ENCODE data around the gene SH2D5. TPM values are rescaled to one million over a fixed set of nuclear protein-coding genes. Genes with fewer than 3 reads are reported as not detected.

SH2D5 gene
- polyA plus RNA-seq, 2 of the 4 experiments (the other 2 are of a cell fraction): 3.2 to 7.2 TPM

DNA sequence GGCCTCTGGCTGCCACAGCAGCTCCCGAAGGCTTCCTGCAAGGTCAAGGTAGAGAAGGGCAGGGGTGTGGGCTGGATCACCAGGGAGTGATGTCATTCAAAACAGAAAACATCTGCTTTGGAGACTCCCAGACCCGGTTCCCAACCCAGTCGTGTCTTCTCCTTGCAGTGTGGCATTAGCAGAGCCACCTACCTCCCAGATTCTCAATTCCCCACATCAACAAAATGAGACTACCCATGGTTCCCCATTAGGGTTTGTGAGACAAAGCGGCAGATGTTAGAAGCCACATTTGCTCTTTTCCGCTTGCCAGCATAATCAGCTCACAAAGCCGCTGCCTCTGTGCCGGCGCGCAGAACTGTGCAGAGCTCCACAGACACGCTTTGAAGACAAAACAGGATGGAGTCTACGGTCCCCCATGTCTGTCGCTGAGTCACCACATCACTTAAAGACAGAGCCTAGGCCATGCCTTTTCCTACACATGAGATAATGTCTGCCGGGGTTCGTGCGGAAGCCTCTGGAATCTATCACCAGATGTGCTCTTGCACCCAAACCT is 27.2 kb downstream of the SH2D5 start:
- no peak for DNase-seq (ENCODE audit: low read depth in 1 of 2, low spot score in 1 of 2)
- Histone ChIP-seq H3K4me1 (no peaks in the 10 kb centered on the region), H3K4me3 (no peak overlapping the region), H3K4me2 (no peak overlapping the region), H3K27ac (no peak overlapping the region), H3K9me3 (no peaks in the 10 kb centered on the region)
- no peak for TF ChIP-seq ZC3H11A (IDR thresholded peaks at IDR 0.05)
- no peak for TF ChIP-seq MAFK (IDR thresholded peaks at IDR 0.05; ENCODE audit: partially characterized antibody)
- no peak for TF ChIP-seq TFCP2L1 (CRISPR knock-in tag; IDR thresholded peaks at IDR 0.05)
- TF ChIP-seq, protein P1, sequence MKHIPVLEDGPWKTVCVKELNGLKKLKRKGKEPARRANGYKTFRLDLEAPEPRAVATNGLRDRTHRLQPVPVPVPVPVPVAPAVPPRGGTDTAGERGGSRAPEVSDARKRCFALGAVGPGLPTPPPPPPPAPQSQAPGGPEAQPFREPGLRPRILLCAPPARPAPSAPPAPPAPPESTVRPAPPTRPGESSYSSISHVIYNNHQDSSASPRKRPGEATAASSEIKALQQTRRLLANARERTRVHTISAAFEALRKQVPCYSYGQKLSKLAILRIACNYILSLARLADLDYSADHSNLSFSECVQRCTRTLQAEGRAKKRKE (CRISPR knock-in tag; IDR thresholded peaks at IDR 0.05; ENCODE audit: low read depth): no peak
- FAIRE-seq: no peak
- ChIA-PET CTCF (interaction anchor here (1.6 kb wide), 1 partner anchor 9 kb away, joined by 4 read pairs; no protein-coding TSS in a partner anchor), POLR2A (no interaction called here)
- no peak for ATAC-seq
- 88% methylated on average over 15 of the region's 15 CpGs for WGBS (ENCODE audit: missing lambda C conversion rate)

DNA sequence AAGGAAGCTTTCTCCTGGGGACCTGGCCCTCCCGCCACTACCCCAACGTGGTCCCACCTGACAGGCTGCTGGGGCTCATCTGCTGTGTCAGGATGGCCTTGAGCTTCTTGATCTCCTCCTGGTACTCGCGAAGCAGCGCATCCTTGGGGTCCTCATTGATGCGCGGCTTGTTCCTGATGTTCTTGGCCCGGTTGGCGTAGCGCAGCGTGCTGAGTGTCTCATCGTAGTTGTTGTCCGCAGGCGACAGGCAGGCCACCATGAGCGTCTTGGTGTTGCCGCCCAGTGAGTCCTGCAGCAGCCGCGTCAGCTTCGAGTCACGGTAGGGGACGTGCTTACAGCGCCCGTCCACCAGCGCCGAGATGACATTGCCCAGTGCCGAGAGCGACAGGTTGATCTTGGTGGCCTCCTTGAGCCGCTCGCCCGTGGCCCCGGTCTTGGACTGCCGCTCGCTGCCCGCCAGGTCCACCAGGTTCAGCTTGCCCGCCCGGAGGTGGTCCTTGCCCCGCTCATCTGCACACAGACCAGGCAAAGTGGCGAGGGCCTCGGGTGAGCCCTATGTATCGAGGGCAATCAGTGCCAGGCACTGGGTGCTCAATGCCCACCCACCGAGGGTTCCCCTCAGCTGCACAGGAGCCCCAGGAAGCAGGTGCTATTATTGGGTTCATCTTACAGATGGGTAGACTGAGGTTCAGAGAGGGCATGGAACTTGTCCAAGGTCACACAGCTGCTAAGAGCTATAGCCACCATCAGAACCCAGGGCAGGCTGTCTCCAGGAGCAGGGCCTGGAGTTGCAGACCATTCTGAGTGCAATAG is 27.9 kb downstream of the SH2D5 start:
- FAIRE-seq: no peak
- CTCF ChIA-PET: interaction anchor here (1.4 to 1.6 kb wide), 2 partner anchors 8 to 491 kb away, joined by 4 to 6 read pairs; no protein-coding TSS in a partner anchor
- Histone ChIP-seq H3K4me2 (no peak overlapping the region), H3K9me3 (no peaks in the 10 kb centered on the region), H3K4me3 (no peak overlapping the region), H3K27ac (no peak overlapping the region), H3K4me1 (no peaks in the 10 kb centered on the region)
- TF ChIP-seq PHF8 (IDR thresholded peaks at IDR 0.05; ENCODE audit: borderline replicate concordance, low read depth): no peak
- TF ChIP-seq, protein P2, sequence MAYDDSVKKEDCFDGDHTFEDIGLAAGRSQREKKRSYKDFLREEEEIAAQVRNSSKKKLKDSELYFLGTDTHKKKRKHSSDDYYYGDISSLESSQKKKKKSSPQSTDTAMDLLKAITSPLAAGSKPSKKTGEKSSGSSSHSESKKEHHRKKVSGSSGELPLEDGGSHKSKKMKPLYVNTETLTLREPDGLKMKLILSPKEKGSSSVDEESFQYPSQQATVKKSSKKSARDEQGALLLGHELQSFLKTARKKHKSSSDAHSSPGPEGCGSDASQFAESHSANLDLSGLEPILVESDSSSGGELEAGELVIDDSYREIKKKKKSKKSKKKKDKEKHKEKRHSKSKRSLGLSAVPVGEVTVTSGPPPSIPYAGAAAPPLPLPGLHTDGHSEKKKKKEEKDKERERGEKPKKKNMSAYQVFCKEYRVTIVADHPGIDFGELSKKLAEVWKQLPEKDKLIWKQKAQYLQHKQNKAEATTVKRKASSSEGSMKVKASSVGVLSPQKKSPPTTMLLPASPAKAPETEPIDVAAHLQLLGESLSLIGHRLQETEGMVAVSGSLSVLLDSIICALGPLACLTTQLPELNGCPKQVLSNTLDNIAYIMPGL (CRISPR knock-in tag; IDR thresholded peaks at IDR 0.05; ENCODE audit: borderline replicate concordance): no peak
- TF ChIP-seq SREBF2 (IDR thresholded peaks at IDR 0.05): no peak
- TF ChIP-seq, protein P3, sequence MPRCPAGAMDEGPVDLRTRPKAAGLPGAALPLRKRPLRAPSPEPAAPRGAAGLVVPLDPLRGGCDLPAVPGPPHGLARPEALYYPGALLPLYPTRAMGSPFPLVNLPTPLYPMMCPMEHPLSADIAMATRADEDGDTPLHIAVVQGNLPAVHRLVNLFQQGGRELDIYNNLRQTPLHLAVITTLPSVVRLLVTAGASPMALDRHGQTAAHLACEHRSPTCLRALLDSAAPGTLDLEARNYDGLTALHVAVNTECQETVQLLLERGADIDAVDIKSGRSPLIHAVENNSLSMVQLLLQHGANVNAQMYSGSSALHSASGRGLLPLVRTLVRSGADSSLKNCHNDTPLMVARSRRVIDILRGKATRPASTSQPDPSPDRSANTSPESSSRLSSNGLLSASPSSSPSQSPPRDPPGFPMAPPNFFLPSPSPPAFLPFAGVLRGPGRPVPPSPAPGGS (IDR thresholded peaks at IDR 0.05): no peak
- TF ChIP-seq, protein P1 (CRISPR knock-in tag; IDR thresholded peaks at IDR 0.05; ENCODE audit: low read depth): no peak
- TF ChIP-seq, protein P4, sequence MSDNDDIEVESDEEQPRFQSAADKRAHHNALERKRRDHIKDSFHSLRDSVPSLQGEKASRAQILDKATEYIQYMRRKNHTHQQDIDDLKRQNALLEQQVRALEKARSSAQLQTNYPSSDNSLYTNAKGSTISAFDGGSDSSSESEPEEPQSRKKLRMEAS (IDR thresholded peaks at IDR 0.05): no peak
- TF ChIP-seq ESRRA (IDR thresholded peaks at IDR 0.05; ENCODE audit: borderline replicate concordance, low read length): no peak
- TF ChIP-seq HOXB5 (CRISPR knock-in tag; IDR thresholded peaks at IDR 0.05): no peak
- TF ChIP-seq, protein P5, sequence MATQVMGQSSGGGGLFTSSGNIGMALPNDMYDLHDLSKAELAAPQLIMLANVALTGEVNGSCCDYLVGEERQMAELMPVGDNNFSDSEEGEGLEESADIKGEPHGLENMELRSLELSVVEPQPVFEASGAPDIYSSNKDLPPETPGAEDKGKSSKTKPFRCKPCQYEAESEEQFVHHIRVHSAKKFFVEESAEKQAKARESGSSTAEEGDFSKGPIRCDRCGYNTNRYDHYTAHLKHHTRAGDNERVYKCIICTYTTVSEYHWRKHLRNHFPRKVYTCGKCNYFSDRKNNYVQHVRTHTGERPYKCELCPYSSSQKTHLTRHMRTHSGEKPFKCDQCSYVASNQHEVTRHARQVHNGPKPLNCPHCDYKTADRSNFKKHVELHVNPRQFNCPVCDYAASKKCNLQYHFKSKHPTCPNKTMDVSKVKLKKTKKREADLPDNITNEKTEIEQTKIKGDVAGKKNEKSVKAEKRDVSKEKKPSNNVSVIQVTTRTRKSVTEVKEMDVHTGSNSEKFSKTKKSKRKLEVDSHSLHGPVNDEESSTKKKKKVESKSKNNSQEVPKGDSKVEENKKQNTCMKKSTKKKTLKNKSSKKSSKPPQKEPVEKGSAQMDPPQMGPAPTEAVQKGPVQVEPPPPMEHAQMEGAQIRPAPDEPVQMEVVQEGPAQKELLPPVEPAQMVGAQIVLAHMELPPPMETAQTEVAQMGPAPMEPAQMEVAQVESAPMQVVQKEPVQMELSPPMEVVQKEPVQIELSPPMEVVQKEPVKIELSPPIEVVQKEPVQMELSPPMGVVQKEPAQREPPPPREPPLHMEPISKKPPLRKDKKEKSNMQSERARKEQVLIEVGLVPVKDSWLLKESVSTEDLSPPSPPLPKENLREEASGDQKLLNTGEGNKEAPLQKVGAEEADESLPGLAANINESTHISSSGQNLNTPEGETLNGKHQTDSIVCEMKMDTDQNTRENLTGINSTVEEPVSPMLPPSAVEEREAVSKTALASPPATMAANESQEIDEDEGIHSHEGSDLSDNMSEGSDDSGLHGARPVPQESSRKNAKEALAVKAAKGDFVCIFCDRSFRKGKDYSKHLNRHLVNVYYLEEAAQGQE (IDR thresholded peaks at IDR 0.05): no peak
- no peak for ATAC-seq
- WGBS (ENCODE audit: missing lambda C conversion rate): 98% methylated on average over 17 of the region's 41 CpGs
- POLR2A ChIA-PET: no interaction called here
- DNase-seq (ENCODE audit: low read depth in 1 of 2, low spot score in 1 of 2): no peak

Measured in A549 (cell line).